Measurements from ENCODE around the gene ACSBG1. TPM values are rescaled to one million over a fixed set of nuclear protein-coding genes. Genes with fewer than 3 reads are reported as not detected.
A peak's percentile ranks its signal among the peaks of the same experiment; 100 is the strongest.

Gene ACSBG1
- total RNA-seq, 1 donor from 2014 or later: not detected

DNA sequence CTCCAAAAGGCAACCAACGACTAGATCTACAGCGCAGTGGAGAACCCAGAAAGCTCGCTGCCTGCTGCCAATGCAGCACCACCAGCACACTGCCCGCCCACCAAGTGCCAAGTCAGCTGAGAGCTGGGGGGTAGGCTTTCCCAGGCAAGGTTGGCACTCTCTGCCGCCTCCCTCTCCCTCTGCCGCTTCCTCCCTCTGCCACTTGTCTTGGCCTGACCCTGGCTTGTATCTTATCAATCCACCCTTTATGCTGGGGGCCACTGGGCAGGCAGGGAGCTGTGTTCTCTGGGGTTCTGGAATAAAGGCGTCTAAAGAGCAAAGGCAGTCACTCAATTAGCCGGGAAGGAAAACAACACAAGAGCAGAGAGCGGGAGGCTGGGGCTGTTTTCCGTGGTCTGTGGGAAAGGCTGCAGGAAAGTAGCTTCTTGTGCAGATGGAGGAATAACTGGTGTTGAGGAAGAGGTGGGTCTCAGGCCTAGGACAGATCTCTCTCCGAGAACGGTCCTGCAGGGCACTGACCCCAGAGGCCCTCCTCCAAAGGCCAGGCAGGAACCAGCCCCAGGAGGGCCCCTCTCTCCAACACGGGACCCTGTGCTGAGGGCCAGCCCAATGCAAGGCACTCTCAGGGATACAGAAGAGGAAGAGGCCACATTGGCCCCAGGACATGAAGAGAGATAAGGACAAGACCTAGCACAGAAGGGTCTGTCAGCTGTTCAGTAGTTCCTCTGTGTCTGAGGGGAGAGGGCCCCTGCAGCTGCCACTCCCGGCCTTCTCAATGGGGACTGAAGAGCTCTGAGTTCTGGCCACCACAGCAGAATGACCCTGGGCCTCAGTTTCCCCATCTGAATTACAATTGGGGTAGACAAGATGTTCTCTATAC lies 30.8 kb downstream of the ACSBG1 start:
- ATAC-seq: no peak

DNA sequence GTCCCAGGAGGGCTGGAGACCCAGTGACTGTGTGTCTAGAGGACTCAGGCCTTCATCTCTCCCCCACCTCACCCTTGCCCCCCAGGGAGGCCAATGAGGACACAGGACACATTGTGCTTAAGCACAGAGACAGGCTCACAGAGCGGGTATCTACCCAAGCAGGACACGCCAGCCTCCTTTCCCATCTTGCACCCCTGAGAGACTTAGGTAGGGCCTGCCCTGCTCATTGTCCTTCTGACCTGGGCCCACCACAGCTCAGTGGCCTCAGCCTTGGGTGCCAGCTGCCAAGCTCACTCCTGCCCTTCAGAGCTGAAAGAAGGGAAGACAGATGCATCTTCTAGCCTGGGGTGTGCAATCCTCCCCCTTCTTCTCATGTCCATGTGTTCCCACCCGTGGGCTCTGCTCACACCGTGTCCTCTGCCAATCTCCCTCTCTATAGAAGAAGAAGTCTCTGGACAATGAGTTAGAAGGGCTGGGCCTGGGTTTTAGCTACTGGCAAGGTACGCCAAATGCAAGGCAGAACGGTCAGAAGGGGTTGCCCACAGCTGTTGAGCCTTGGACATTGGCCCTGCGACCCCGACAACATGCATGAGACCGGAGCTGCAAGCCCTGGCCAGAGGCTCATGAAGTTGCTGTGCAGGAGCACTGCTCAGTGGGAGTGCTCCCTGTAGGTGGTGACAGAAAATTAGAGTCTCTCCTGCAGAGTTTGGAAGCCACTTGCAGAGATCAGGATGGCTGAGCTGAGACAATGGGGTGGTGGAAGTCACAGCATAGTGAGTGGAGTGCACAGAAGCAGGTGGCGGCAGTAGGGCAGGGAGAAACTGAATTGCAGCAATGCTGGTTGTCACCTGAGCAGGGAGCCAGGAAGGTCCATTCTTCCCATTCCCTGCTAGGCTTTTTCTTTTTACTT lies 32.8 kb downstream of the ACSBG1 start:
- ATAC-seq: no peak

DNA sequence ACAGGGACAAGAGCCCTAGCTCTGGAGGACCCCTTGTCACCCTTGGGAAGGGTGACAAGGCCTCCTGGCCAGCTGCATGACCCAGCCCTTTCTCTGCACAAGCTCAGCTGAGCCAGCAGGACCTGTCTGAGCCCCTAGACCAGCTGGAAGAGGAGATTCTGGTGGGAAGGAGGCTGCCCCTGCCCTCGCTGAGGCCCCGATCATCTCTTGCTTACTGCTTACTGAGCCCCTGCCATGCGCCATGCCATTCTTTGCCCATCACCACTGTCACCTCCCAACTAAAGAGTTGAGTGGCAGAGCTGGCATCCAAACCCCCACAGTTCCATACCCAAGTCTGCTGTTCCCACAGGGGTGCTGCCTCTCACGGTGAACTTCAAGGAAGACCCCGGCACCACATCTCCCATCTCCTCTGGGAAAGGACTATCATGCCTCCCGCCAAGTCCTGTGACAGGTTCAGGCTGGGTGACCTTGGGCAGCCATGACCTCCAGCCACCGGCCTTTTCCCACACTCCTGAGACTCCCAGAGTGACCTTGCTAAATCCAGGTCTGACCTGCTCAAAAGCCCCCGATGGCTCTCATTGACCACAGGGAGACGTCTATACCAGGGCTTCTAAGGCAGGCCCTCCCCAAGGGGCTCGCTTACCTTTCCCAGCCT lies 34.0 kb downstream of the ACSBG1 start:
- ATAC-seq: no peak

DNA sequence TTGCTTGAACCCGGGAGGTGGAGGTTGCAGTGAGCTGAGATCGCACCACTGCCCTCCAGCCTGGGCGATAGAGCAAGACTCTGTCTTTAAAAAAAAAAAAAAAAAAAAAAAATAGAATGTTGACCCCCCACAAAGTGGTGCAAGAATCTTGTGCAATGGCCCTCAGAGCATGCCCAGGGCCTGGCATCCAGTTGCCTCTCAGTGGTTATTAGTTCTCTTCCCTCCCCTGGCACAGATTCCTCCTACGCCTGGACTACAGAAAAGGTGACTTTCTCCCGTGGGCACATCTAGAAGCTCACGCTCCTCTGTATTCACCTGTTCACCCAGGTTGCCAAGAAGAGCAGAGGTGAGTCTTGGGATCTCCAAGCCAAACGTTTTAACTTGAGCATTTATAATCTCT lies 36.7 kb downstream of the ACSBG1 start:
- no peak for ATAC-seq

DNA sequence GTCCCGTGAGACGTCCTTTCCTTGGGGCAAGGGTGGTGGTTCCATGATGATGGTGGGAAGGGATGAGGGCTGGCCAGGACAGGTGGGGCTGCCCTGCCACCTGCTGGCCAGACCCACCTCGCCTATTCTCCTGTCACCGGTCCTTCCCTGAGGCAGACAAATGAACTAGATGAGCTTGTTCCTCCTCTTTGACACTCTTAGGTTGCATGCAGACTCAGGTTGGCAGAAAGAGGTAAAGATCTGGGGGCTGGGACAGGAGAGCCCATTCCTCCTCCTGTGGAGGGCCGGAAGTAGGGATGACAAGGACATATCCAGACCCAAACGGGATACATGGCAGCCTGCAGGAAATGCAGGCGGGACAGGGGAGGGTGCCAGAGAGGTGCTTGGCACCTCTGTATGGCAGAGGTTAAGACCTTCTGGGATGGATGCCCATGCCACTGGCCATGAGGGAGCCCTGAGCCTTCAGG lies 38.6 kb downstream of the ACSBG1 start:
- peak; percentile 82 for ATAC-seq

DNA sequence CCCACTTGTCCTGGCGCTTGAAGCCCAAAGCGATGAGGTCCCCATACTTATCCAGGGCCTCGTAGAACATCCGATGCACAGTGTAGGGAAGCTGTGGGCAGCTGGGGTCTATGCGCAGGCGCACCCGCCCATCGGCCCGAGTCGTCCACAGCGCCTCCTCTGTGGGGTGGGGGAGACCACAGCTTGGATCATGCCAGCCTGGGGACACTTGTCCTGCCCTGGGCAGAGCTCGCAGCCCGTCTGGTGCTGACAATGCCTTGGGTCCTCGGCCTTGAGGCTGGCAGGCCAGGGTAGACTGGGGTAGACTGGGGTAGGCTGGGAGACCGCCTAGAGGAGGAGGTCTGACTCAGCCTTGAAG lies 39.8 kb downstream of the ACSBG1 start:
- ATAC-seq: peak; percentile 6

DNA sequence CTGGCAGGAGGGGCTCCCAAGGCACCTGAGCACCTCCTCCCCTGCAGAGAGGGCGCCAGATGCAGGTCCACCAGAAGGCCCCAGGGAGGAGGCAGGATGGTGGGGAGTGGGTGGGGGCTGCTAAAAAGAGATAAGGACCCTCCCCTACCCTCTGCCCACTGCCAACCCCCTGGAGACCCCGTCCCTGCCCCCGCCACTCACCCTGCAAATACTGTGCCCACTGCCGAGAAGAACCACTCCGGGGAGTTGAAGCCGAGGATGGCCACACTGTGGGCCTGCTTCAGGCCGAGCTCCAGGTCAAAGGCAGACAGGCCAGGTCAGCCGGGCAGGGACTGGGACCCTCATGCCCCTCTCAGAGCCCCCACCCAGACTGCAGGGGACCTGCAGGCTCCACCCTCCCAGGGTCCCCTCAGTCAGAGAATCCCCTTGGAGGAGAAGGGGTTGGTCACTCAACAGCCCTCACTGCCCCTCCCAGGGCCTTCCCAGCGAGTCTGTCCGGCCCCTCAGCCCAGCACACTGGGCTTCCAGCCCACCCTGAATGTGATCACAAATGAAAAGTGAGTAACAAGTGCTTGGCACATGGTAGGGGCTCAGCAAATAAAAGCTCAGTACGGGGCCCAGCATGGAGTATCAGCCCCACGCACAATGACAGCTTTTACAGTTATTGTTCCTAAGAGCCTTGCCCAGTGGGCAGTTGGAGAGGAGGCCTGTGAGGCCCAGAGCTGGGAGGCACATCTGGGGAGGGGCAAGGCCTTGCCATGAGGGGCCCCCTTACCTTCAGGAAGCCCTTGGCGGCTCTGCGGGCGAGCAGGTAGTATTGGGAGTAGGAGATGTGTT lies 40.4 kb downstream of the ACSBG1 start:
- peak; percentile 25 for ATAC-seq

DNA sequence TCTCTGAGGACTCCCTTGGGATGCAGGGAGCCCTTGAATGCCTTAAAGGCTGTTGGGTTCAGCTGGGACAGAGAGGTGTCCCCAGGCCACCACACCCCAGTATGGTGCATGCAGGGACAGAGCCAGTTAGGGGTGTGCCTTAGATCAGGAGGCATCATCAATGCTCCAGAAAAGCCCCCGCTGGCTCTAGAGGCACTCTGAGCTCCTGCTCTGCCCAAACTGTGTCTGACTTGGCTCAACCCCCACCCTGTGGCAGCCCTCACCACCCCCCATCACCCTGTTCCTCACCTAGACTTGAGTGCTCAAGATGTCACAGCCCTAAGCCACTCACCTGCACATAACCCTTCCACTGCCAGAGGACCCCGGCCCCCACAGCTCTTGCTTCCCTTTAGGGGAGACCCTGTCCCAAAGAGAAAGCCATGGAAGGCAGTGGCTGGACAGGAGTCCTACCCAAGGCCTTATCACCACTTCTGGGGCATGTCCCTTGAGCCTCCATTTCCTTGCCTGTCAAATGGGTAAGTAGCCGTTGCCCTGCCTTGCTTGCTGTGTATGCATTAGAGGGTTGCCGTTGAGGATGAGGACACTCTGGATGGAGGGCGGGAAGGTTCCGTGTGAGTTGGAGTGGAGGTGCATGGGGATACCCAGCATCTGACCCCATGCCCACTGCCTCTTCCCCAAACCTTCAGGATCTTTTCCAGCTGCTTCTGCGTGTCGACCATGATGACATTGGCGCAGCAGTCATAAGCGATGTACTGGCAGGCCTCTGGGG lies 41.4 kb downstream of the ACSBG1 start:
- no peak for ATAC-seq

DNA sequence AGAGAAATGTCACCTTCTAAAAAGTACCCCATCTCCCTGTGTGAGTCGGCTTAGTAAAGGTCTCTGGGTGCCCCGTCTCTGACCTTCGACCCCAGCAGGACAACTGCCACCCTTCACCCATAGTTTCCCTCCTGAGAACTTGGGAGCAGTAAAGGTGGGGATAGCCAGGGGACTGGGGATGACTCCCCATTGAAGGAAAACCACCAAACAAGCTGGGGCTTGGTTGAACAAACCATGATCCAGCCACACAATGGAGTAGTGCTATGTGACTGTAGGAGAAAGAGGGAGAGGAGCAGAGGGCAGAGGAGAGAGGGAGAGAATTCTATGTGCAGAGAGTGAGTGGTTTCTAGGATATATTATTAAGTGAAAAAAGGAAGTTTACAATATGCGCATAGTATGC lies 51.5 kb downstream of the ACSBG1 start:
- ATAC-seq: no peak

DNA sequence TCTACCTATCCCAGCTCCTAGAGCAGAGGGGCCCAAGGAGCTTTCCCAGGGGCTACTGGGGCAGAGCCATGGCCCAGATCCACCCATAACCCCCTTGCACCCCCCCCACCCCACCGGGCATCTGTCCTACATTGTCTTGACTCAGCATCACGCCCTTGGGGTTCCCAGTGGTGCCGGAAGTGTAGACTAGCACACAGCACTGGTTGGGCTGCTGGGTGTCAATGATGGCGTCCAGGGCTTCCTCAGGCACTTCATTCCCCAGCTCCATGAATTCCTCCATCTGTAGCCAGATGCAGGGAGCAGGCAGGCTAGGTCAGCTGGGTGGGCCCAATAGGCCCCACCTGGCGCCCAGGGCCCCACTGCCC lies 52.0 kb downstream of the ACSBG1 start:
- ATAC-seq: no peak

DNA sequence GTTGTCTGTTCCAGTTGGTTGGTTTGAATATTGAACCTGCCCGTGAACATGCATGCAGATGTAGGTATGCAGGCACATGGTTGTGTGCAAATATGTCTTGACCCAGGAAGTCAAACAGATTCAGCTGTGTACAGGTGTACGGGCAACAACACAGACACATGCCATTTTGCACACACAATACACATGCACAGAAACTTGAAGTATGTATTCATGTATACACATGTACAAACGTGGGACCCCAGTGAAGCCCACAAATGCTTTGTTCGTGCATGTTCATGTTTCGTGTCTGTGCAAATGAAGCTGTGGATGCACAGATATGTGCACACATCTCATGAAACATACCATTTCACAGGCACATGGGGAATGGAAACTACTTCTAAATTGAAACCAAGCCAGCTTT lies 54.5 kb downstream of the ACSBG1 start:
- no peak for ATAC-seq

DNA sequence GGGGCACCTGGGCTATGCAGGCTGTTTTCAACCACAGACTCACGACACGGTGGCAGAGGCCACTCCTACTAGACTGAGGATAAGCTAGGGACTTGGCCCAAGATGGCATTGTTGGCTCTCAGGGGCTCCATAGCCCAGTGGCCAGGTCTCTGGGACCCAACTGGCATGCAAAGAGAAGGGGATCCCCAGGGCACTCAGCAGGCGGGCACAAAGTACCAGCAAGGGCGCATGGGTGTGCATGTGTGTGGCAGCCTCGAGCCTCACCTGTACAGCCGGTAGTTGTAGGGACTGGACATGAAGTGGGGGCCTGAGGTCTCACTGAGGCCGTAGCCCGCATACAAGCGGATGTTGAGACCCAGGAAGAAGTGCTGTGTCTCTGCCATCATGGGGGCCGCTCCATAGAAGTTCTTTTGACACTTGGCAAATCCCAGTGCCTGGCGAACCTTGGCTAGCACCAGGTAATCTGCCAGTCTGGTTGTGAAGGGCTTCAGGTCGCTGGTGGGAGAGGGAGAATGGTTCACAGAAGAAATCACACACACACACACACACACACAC lies 55.0 kb downstream of the ACSBG1 start:
- peak; percentile 5 for ATAC-seq

DNA sequence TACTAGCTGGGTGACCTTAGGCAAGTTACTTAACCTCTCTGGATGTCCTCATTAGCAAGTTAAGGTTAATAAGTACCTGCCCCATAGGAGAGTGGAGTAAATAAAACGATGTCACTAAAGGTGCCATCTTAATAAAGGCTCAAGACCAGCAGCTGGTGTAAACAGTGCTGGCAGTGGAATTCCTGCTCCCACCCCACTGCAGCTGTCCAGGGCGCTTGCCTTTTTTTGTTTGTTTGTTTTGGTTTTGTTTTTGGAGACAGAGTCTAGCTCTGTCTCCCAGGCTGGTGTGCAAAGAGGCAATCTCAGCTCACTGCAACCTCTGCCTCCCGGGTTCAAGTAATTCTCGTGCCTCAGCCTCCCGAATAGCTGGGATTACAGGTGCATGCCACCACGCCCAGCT lies 56.3 kb downstream of the ACSBG1 start:
- ATAC-seq: no peak

DNA sequence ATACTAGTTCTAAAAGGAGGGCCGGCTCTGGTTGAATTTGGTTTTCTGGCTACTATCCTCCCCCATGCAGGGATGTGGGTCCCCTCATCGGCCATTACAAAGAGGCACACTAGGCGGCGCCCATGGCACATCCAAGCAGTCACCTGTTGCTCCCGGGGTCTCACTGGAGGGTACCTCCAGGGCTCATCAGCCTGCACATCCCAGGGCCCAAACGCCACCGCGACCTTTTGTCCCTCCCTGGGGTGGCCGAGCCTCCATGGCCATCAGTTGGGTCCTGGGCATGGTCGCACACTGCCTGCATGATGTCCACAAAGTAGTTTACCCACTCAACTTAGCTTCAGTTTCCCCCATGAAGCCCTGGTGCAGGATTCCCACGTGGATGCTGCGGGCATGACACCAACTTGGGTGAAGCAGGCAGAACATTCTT lies 56.9 kb downstream of the ACSBG1 start:
- peak; percentile 26 for ATAC-seq

DNA sequence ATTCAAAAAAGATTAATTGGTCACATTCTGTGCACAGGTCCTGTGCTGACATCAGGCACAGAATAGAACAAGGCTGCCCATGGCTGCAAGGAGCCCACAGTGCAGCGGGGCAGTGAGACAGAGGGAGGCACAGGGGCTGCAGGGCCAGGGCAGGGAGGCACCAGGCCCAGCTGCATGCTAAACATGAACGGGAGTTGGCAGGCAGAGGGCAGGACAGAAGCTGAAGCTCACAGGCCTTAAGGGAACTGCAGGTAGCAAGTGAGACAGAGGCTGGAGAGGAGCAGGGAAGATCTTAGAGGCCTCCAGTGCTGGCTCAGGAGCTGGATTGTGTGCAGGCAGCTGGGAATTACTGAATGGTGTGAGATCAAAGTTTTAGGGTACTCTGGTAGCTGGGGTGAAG lies 59.0 kb downstream of the ACSBG1 start:
- no peak for ATAC-seq

DNA sequence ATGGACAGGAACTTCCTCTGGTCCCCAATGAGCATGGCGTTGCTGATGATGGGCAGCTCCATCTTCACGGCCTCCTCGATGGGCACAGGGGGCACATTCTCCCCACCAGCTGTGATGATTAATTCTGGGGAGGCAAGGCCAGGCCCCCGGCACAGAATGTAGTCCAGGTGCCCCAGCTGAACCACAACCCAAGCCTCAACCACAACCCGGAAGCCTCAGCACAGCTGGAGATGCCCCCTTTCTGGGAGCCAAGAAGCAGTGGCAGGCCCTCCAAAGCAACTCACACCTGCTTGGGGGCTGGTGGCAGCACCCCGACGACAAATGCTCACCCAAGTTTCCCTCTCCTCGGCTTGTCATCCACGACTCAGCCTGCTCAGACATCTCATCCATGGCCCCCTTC lies 60.0 kb downstream of the ACSBG1 start:
- no peak for ATAC-seq

DNA sequence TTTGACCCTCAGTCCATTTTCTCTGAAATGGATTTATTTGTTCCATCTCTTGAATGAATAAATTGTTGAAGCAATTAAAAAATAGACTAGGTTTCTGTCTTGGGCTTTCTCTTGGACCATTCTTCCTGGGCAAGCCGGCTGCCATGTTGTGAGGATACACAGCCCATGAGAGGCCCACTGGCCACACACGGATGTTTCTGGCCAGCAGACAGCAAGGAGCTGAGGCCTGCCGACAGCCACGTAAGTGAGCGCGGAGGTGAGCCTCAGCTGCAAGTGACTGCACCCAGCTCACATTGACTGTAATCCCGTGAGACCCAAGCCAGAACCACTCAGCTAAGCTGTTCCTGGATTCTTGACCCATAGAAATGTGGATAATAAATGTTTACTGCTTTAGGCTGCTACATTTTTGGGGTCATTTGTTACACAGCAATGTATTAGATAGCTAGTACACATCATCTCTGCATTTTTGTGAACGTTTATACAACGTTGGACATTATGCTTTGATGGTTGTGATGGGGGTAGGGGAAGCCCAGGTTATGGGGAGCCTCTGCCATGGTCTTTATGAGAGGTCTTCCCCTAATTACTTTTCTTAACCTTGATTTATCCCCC lies 62.4 kb downstream of the ACSBG1 start:
- ATAC-seq: peak; percentile 22

DNA sequence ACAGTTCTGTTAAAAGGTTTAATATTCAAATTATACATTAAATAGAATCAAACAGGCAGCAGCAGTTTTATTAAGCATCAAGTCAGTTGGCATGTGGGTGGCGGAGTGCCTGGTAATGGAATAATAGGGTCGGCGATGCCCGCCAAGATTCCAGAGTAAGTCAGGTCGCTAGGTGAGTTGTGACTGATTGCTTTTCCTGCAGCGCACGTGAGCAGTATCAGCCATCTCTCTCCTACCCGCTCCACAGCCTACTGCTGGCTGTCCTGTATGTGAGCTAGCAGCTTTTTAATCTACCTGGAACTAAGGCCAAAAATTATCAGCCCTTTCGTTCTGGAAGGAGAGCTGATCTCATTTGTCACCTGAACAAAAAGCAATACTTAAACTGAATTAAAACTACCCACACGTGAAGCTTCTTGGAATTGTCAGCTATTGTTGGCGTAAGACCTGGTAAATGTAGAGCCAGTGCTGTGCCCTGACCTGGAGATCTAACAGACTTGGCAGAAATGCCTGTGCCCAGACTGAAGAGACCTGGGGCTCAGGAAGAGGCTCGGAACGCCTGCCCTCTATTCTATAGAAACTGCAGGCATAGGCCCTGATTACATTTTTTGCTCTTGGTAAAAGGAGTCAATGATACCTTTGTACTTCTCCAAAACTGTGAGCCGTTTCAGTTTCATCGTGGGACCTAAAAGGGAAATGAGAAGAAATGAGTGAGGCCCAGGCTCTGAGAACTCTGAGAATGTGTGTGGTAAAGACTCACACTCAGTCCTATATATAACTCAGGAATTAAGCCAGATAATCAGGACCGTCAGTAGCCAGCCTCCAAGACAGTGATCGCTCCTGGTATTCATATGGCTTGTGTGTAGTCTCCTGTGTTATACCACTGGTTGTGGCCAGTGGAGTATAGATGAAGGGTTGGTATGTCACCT lies 63.3 kb downstream of the ACSBG1 start:
- ATAC-seq: no peak

DNA sequence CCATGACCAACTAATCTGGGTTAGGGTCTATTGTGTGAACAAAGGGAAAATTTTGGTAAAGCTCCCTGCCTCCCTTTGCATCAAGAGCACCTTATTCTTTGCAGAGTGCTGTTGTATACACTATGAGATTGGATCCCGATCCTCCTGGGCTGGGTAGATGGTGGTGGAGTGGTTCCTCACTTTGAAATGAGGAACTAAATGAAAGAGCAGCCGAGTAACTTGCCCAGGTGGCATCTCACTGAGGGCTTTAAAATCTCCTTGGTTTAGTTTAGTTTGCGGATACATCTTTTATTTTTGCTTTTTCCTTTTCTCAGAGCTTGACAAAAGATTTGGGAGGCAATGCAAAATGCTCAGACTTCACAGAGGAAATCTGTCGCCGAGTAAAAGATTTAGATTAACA lies 65.8 kb downstream of the ACSBG1 start:
- no peak for ATAC-seq

Measured in esophagus mucosa (tissue), 1 donor.